Upper lobe of left lung (tissue), 4 donors: ENCODE data around the gene TEX54.

Source experiments
- EP300 ChIP-seq, 4 donors: sonication (generic); formaldehyde crosslinking; IDR thresholded peaks; one replicate each; pipeline ENCODE4 v1.5.1; 2017; ENCODE audit warnings: antibody characterized with exemption in 4 of 4, control low read depth in 2 of 4
- POLR2A ChIP-seq, 4 donors: fragments of 450-650 bp; IDR thresholded peaks; one replicate each; pipeline ENCODE4 v1.5.1; 2016 to 2017; ENCODE audit warnings: antibody characterized with exemption in 4 of 4, mild to moderate bottlenecking in 2 of 4
- POLR2AphosphoS5 ChIP-seq, 2 donors: sonication (generic); formaldehyde crosslinking; IDR thresholded peaks; one replicate each; pipeline ENCODE4 v1.5.1; 2017; ENCODE audit warnings: antibody characterized with exemption in 2 of 2
- TF ChIP-seq, protein P1 (sequence below), 6 experiments: fragments of 450-650 bp in 4 of 6; fragments of 200-600 bp in 2 of 6; sonication (generic) in 2 of 6; IDR thresholded peaks; one replicate each; pipeline ENCODE4 v1.5.1; 2016 to 2019; ENCODE audit warnings: antibody characterized with exemption in 6 of 6

DNA sequence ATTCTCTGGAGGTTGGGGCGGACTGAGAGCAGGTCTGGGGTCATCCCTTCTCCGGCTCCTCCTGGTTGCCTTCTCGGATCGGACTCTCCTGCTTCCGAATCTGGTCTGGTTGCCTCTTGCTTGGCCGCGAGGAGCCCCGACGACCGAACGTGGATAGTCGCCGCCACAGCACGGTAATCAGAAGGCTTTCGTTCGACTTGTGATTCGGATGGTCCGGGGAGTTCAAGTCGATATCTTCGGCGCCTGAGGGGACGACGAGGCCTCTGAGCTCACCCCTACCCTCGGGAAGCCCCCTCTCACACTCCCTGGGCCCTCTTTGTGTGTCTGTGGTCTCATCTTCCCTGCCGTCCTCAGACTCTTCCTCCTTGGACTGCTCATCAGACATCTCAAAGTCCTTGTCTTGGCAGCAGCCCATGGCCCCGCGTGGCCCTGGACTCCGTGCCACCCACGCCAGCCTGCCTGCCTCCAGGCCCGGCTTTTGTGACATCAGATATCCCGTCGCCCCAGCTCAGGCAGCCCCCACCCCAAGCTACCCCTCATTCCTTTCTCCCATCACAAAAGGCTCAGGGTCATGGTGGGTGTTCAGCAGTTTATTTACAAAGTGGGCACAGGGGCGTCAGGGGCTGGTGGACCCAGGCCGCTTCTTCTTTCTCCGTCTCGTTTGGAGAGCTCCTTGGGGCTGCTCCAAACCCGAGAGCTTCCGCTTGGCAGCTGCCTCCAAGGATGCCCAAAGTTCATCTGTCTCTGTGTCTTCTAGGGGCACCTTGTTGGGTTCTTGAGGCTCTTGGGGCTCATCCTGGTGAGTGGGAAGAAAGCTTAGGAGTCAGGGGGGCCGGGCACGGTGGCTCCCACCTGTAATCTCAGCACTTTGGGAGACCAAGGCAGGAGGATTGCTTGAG is at the start of gene TEX54:
- TF ChIP-seq, protein P1, sequence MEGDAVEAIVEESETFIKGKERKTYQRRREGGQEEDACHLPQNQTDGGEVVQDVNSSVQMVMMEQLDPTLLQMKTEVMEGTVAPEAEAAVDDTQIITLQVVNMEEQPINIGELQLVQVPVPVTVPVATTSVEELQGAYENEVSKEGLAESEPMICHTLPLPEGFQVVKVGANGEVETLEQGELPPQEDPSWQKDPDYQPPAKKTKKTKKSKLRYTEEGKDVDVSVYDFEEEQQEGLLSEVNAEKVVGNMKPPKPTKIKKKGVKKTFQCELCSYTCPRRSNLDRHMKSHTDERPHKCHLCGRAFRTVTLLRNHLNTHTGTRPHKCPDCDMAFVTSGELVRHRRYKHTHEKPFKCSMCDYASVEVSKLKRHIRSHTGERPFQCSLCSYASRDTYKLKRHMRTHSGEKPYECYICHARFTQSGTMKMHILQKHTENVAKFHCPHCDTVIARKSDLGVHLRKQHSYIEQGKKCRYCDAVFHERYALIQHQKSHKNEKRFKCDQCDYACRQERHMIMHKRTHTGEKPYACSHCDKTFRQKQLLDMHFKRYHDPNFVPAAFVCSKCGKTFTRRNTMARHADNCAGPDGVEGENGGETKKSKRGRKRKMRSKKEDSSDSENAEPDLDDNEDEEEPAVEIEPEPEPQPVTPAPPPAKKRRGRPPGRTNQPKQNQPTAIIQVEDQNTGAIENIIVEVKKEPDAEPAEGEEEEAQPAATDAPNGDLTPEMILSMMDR (IDR thresholded peaks at IDR 0.05): no peak
- no peak for TF ChIP-seq POLR2AphosphoS5 (IDR thresholded peaks at IDR 0.05)
- no peak for TF ChIP-seq POLR2A (IDR thresholded peaks at IDR 0.05)
- peak in 1 of 4 donors; percentile 7 for TF ChIP-seq EP300 (IDR thresholded peaks at IDR 0.05)
